SK-N-SH (cell line): ENCODE data around the gene SIRT3. TPM values are rescaled to one million over a fixed set of nuclear protein-coding genes. Genes with fewer than 3 reads are reported as not detected.
A peak's percentile ranks its signal among the peaks of the same experiment; 100 is the strongest.

Experiments used
- CTCF ChIA-PET: fragments of 300-600, 350-600 bp; formaldehyde crosslinking; extraction: SDS; loops from one replicate; lab custom pipeline; 2021; lab: Yijun Ruan, JAX
- POLR2A ChIA-PET: fragments of 350-600 bp; sonication (Branson Sonifier 250); formaldehyde crosslinking; extraction: SDS; loops from one replicate; lab custom pipeline; 2020; ENCODE audit warnings: antibody characterized with exemption, inconsistent platforms; lab: Yijun Ruan, JAX
- DNase-seq: peaks from one replicate; pipeline ENCODE4 v3.0.0; 2012
- H2AFZ ChIP-seq: fragments of 200-600 bp; sonication (generic); 2 replicates; pipeline ENCODE4 v1.8.1; 2016; ENCODE audit warnings: antibody characterized with exemption, mild to moderate bottlenecking, low read depth
- H3F3A ChIP-seq: fragments of 200-600 bp; sonication (generic); replicated peaks from 2 replicates; pipeline ENCODE3; 2016; ENCODE audit warnings: antibody characterized with exemption, mild to moderate bottlenecking; ENCODE audit not compliant: insufficient read depth
- H3K27ac ChIP-seq, 2 experiments: fragments of 200-500 bp in 1 of 2; fragments of 200-600 bp in 1 of 2; sonication (Bioruptor generic) in 1 of 2; sonication (generic), shearing (Covaris generic) in 1 of 2; 2 replicates each; pipeline versions ENCODE4 v1.5.1 to v1.6.1; 2014 to 2016; ENCODE audit warnings: low read depth in 2 of 2, inconsistent platforms in 1 of 2, low read length in 1 of 2, mild to moderate bottlenecking in 1 of 2, mixed read lengths in 1 of 2
- H3K27me3 ChIP-seq: fragments of 200-600 bp; sonication (generic), shearing (Covaris generic); 2 replicates; pipeline ENCODE4 v1.6.1; 2016; ENCODE audit warnings: mixed run types; ENCODE audit not compliant: insufficient read depth
- H3K36me3 ChIP-seq, 2 experiments: fragments of 200-500 bp in 1 of 2; fragments of 200-600 bp in 1 of 2; sonication (Bioruptor generic) in 1 of 2; sonication (generic) in 1 of 2; replicated peaks in 1 of 2; 2 replicates each; pipeline versions ENCODE3 to v1.5.1; 2014 to 2016; ENCODE audit warnings: low read length in 1 of 2, mild to moderate bottlenecking in 1 of 2; ENCODE audit not compliant: insufficient read depth in 2 of 2, control insufficient read depth in 1 of 2
- H3K4me1 ChIP-seq, 2 experiments: fragments of 200-500 bp in 1 of 2; fragments of 200-600 bp in 1 of 2; sonication (Bioruptor generic) in 1 of 2; sonication (generic), shearing (Covaris generic) in 1 of 2; 2 replicates each; pipeline versions ENCODE4 v1.5.1 to v1.6.1; 2014 to 2016; ENCODE audit warnings: low read depth in 1 of 2, low read length in 1 of 2, mixed run types in 1 of 2; ENCODE audit not compliant: insufficient read depth in 2 of 2, control insufficient read depth in 1 of 2
- H3K4me2 ChIP-seq: fragments of 200-600 bp; sonication (generic), shearing (Covaris generic); 2 replicates; pipeline ENCODE4 v1.6.1; 2017; ENCODE audit warnings: mixed run types
- H3K4me3 ChIP-seq, 2 experiments: fragments of 200-500 bp in 1 of 2; fragments of 200-600 bp in 1 of 2; sonication (Bioruptor generic) in 1 of 2; sonication (generic), shearing (Covaris generic) in 1 of 2; 2 replicates each; pipeline versions ENCODE4 v1.5.1 to v1.8.1; 2014 to 2016; ENCODE audit warnings: low read depth in 2 of 2, inconsistent platforms in 1 of 2, low read length in 1 of 2, mild to moderate bottlenecking in 1 of 2, mixed read lengths in 1 of 2, moderate library complexity in 1 of 2
- H3K79me2 ChIP-seq: fragments of 200-600 bp; sonication (generic); 2 replicates; pipeline ENCODE4 v1.8.1; 2017; ENCODE audit warnings: mild to moderate bottlenecking; ENCODE audit not compliant: insufficient read depth
- H3K9ac ChIP-seq: fragments of 200-600 bp; sonication (generic); 2 replicates; pipeline ENCODE4 v1.6.1; 2017; ENCODE audit warnings: mixed run types
- H3K9me2 ChIP-seq: fragments of 200-600 bp; sonication (generic); 2 replicates; pipeline ENCODE4 v1.6.1; 2017; ENCODE audit warnings: mixed run types
- H3K9me3 ChIP-seq: fragments of 200-600 bp; sonication (generic); 2 replicates; pipeline ENCODE4 v1.6.1; 2017; ENCODE audit warnings: mixed run types, mild to moderate bottlenecking, moderate library complexity
- H4K20me1 ChIP-seq: fragments of 200-600 bp; sonication (generic); 2 replicates; pipeline ENCODE4 v1.6.1; 2017; ENCODE audit warnings: mild to moderate bottlenecking, mixed run types; ENCODE audit not compliant: insufficient read depth
- CHD2 ChIP-seq: fragments of 150-350 bp; IDR thresholded peaks from 2 replicates; pipeline ENCODE4 v1.6.1; 2018; ENCODE audit warnings: low read length; ENCODE audit not compliant: partially characterized antibody
- CTCF ChIP-seq: fragments of 200-600 bp; sonication (generic); IDR thresholded peaks from 2 replicates; pipeline ENCODE4 v1.6.1; 2017; ENCODE audit warnings: antibody characterized with exemption, mild to moderate bottlenecking, moderate library complexity
- EP300 ChIP-seq, 2 experiments: IDR thresholded peaks; 2 replicates each; pipeline versions ENCODE4 v1.4.0 to v1.6.1; 2012; ENCODE audit warnings: borderline replicate concordance in 1 of 2, low read depth in 1 of 2, low read length in 1 of 2
- FOSL2 ChIP-seq: IDR thresholded peaks from 2 replicates; pipeline ENCODE4 v1.4.0; 2012; ENCODE audit warnings: low read depth, mild to moderate bottlenecking, moderate library complexity, borderline replicate concordance
- FOXM1 ChIP-seq: IDR thresholded peaks from 2 replicates; pipeline ENCODE4 v1.4.0; 2012; ENCODE audit warnings: low read depth, mild to moderate bottlenecking
- GABPA ChIP-seq: IDR thresholded peaks from 2 replicates; pipeline ENCODE4 v1.4.0; 2012; ENCODE audit warnings: low read depth, mild to moderate bottlenecking
- POLR2AphosphoS5 ChIP-seq: IDR thresholded peaks from 2 replicates; pipeline ENCODE4 v1.6.1; 2012; ENCODE audit warnings: low read depth, low read length
- RCOR1 ChIP-seq: fragments of 150-350 bp; IDR thresholded peaks from 2 replicates; pipeline ENCODE4 v1.6.1; 2017; ENCODE audit warnings: antibody characterized with exemption, low read length
- RFX5 ChIP-seq: IDR thresholded peaks from 2 replicates; pipeline ENCODE4 v1.6.1; 2012; ENCODE audit warnings: mild to moderate bottlenecking, improper control_type of control experiment, low read length
- SIN3A ChIP-seq: IDR thresholded peaks from 2 replicates; pipeline ENCODE4 v1.6.1; 2012; ENCODE audit warnings: low read depth, mild to moderate bottlenecking, low read length, moderate library complexity, borderline replicate concordance
- USF1 ChIP-seq: IDR thresholded peaks from 2 replicates; pipeline ENCODE4 v1.4.0; 2012; ENCODE audit warnings: low read depth, borderline replicate concordance
- WGBS: methylation state at CpG from one replicate; pipeline ENCODE4 v1.1.6; 2017; ENCODE audit warnings: low lambda C conversion rate; 5-methylcytosine and 5-hydroxymethylcytosine counted together
- polyA plus RNA-seq, 3 experiments: library from polyadenylated mRNA; depleted of rRNA; stranded (reverse); fragments of >200 nt; gene quantifications; 2 replicates each; pipeline ENCODE4 v1.2.3, GENCODE V29; 2012

Gene SIRT3
- polyA plus RNA-seq, 1 of the 3 experiments (the other 2 are of a cell fraction): 34.4 TPM

GRCh38 chr11:270451-271318, 34.5 kb upstream of the SIRT3 start:
- Histone ChIP-seq H3K9me3 (no peaks in the 10 kb centered on the region; the same call in 1 of the 2 replicates), H3K27me3 (peaks cover 9% of the 10 kb centered on the region; the same call in 1 of the 2 replicates), H4K20me1 (no peaks in the 10 kb centered on the region), H2AFZ (no peak overlapping the region), H3F3A (peaks cover 12% of the 10 kb centered on the region), H3K4me1 (peaks cover 0 to 6% of the 10 kb centered on the region in 2 experiments; a peak in 1 of 4 replicates), H3K4me3 (no peak overlapping the region), H3K9me2 (no peaks in the 10 kb centered on the region), H3K79me2 (no peaks in the 10 kb centered on the region), H3K36me3 (no peaks in the 10 kb centered on the region), H3K9ac (no peak overlapping the region), H3K27ac (no peak overlapping the region), H3K4me2 (no peak overlapping the region)
- CTCF ChIA-PET: no interaction called here
- 60% methylated on average over 10 of the region's 18 CpGs for WGBS
- DNase-seq: no peak
- TF ChIP-seq FOXM1: no peak
- no peak for TF ChIP-seq RCOR1
- no peak for TF ChIP-seq GABPA
- no peak for TF ChIP-seq CTCF
- no peak for TF ChIP-seq EP300 (IDR thresholded peaks at IDR 0.05; ENCODE audit: borderline replicate concordance in 1 of 2, low read depth in 1 of 2, low read length in 1 of 2)
- TF ChIP-seq SIN3A: no peak
- no peak for TF ChIP-seq CHD2
- TF ChIP-seq POLR2AphosphoS5: no peak
- TF ChIP-seq FOSL2: no peak
- POLR2A ChIA-PET: no interaction called here

GRCh38 chr11:269146-269890, 33.2 kb upstream of the SIRT3 start:
- peaks cover 12% of the 10 kb centered on the region for H3F3A ChIP-seq
- peak overlapping the region; percentile 11 for H3K4me2 ChIP-seq
- no peaks in the 10 kb centered on the region for H3K9me2 ChIP-seq
- no peak overlapping the region for H3K27ac ChIP-seq
- peaks cover 0 to 6% of the 10 kb centered on the region in 2 experiments; a peak in 1 of 4 replicates for H3K4me1 ChIP-seq
- TF ChIP-seq RFX5 (no peak), USF1 (peak; percentile 64; the same call in 1 of the 2 replicates)
- TF ChIP-seq, all 33 proteins: peak for 1
- no peak for DNase-seq
- Histone ChIP-seq H4K20me1 (no peaks in the 10 kb centered on the region), H3K27me3 (peaks cover 9% of the 10 kb centered on the region; the same call in 1 of the 2 replicates), H3K4me3 (no peak overlapping the region), H3K9ac (no peak overlapping the region), H3K36me3 (no peaks in the 10 kb centered on the region), H3K79me2 (no peaks in the 10 kb centered on the region), H3K9me3 (no peaks in the 10 kb centered on the region), H2AFZ (no peak overlapping the region)
- WGBS: 58% methylated on average over 21 of the region's 21 CpGs
- ChIA-PET POLR2A (interaction anchor here (1.2 kb wide), 1 partner anchor 62 kb away, joined by 3 read pairs; the partner anchor contains the start of genes BET1L and RIC8A), CTCF (interaction anchor here (0.6 to 2.4 kb wide), 4 partner anchors 18 to 61 kb away, joined by 3 to 19 read pairs (median 4); no protein-coding TSS in a partner anchor)
